ENCODE measurements around the gene PRR18.
"Not testable (repeated sequence)": the region's sequence is repeated elsewhere in the genome, so short reads cannot be mapped to it uniquely, and the experiment has no call there.

PRR18 gene

GRCh38 chr6:166351715-166352285, 43.6 kb upstream of the PRR18 start:
- TF ChIP-seq, protein P1, sequence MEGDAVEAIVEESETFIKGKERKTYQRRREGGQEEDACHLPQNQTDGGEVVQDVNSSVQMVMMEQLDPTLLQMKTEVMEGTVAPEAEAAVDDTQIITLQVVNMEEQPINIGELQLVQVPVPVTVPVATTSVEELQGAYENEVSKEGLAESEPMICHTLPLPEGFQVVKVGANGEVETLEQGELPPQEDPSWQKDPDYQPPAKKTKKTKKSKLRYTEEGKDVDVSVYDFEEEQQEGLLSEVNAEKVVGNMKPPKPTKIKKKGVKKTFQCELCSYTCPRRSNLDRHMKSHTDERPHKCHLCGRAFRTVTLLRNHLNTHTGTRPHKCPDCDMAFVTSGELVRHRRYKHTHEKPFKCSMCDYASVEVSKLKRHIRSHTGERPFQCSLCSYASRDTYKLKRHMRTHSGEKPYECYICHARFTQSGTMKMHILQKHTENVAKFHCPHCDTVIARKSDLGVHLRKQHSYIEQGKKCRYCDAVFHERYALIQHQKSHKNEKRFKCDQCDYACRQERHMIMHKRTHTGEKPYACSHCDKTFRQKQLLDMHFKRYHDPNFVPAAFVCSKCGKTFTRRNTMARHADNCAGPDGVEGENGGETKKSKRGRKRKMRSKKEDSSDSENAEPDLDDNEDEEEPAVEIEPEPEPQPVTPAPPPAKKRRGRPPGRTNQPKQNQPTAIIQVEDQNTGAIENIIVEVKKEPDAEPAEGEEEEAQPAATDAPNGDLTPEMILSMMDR (IDR thresholded peaks at IDR 0.05; ENCODE audit: low read depth, low read length): no peak
- no peak overlapping the region for H3K4me3 ChIP-seq (replicated peaks in 1 of 2; ENCODE audit: low read depth in 2 of 2, low read length in 2 of 2)
- peak in 1 of 2 donors; percentile 25 for DNase-seq (ENCODE audit: low read depth in 2 of 2)

GRCh38 chr6:166348305-166348949, 40.2 kb upstream of the PRR18 start:
- no peak for DNase-seq (ENCODE audit: low read depth in 2 of 2)
- no peak overlapping the region for H3K4me3 ChIP-seq (replicated peaks in 1 of 2; ENCODE audit: low read depth in 2 of 2, low read length in 2 of 2)
- TF ChIP-seq, protein P1 (IDR thresholded peaks at IDR 0.05; ENCODE audit: low read depth, low read length): no peak

DNA sequence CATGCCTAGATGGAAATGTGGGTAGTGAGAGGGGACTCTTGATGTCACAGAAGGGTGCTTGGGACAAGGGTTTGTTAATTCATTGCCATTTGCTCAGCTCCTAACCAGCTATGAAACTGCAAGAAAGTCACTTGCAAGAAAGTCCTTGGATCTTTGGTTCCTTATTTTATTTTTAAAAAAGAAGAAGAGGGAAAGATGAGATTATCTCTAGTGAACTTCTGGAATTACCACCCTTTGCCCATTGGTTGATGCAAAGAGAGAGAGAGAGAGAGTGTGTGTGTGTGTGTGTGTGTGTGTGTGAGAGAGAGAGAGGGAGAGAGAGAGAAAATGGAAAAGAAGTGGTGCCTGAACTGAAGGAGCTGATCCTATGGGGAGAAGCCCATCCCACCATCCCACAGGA, 38.8 kb upstream of the PRR18 start:
- TF ChIP-seq, protein P1 (IDR thresholded peaks at IDR 0.05; ENCODE audit: low read depth, low read length): no peak
- no peak overlapping the region for H3K4me3 ChIP-seq (replicated peaks in 1 of 2; ENCODE audit: low read depth in 2 of 2, low read length in 2 of 2)
- no peak for DNase-seq (ENCODE audit: low read depth in 2 of 2)

GRCh38 chr6:166346449-166346848, 38.3 kb upstream of the PRR18 start:
- no peak overlapping the region for H3K4me3 ChIP-seq (replicated peaks in 1 of 2; ENCODE audit: low read depth in 2 of 2, low read length in 2 of 2)
- no peak for DNase-seq (ENCODE audit: low read depth in 2 of 2)
- TF ChIP-seq, protein P1 (IDR thresholded peaks at IDR 0.05; ENCODE audit: low read depth, low read length): no peak

- DNase-seq (ENCODE audit: low read depth in 2 of 2); H3K4me3 ChIP-seq (replicated peaks in 1 of 2; ENCODE audit: low read depth in 2 of 2, low read length in 2 of 2): not testable (repeated sequence)
Measured at GRCh38 chr6:166345672-166346071, 37.5 kb upstream of the PRR18 start.

GRCh38 chr6:166344921-166345320, 36.7 kb upstream of the PRR18 start:
- DNase-seq (ENCODE audit: low read depth in 2 of 2); H3K4me3 ChIP-seq (replicated peaks in 1 of 2; ENCODE audit: low read depth in 2 of 2, low read length in 2 of 2): not testable (repeated sequence)

GRCh38 chr6:166344240-166344639, 36.0 kb upstream of the PRR18 start:
- TF ChIP-seq, protein P1 (IDR thresholded peaks at IDR 0.05; ENCODE audit: low read depth, low read length): no peak
- H3K4me3 ChIP-seq (replicated peaks in 1 of 2; ENCODE audit: low read depth in 2 of 2, low read length in 2 of 2): no peak overlapping the region
- DNase-seq (ENCODE audit: low read depth in 2 of 2): no peak

- no peak for DNase-seq (ENCODE audit: low read depth in 2 of 2)
- TF ChIP-seq, protein P1 (IDR thresholded peaks at IDR 0.05; ENCODE audit: low read depth, low read length): no peak
- peak overlapping the region; percentile 98 to 99 for H3K4me3 ChIP-seq (replicated peaks in 1 of 2; ENCODE audit: low read depth in 2 of 2, low read length in 2 of 2)
Measured at GRCh38 chr6:166343150-166343487, 34.9 kb upstream of the PRR18 start.
